ENCODE data around the gene TCEANC. TPM values are rescaled to one million over a fixed set of nuclear protein-coding genes. Genes with fewer than 3 reads are reported as not detected.
"Not testable (repeated sequence)": the region's sequence is repeated elsewhere in the genome, so short reads cannot be mapped to it uniquely, and the experiment has no call there.

TCEANC gene
- total and polyA plus RNA-seq, 2 donors (not counting 1 experiment from before 2014, with no cell fraction given): 2.3 to 7.3 TPM

GRCh38 chrX:13645464-13646153 is 7.3 kb upstream of the TCEANC start:
- no peaks in the 10 kb centered on the region for H3K9me3 ChIP-seq (ENCODE audit: control insufficient read depth, insufficient read depth, low read depth, low read length)
- H3K4me1 ChIP-seq (ENCODE audit: control insufficient read depth, extremely low read depth, insufficient read depth, low read length): peaks cover 8% of the 10 kb centered on the region
- H3K36me3 ChIP-seq (ENCODE audit: control insufficient read depth, insufficient read depth, low read length): no peaks in the 10 kb centered on the region
- no peak overlapping the region for H3K27ac ChIP-seq (ENCODE audit: insufficient read depth, low read length)
- no peak for DNase-seq (ENCODE audit: low read depth in 2 of 2)
- H3K4me3 ChIP-seq (replicated peaks in 1 of 4; ENCODE audit: control extremely low read depth in 1 of 4, insufficient read depth in 1 of 4, low read depth in 3 of 4, low read length in 4 of 4): no peak overlapping the region
- H2AFZ ChIP-seq (ENCODE audit: low read length): no peak overlapping the region
- TF ChIP-seq EZH2 (IDR thresholded peaks at IDR 0.05; ENCODE audit: low read length, missing control alignments) (no peak), CTCF (conservative IDR thresholded peaks at IDR 0.05 in 1 of 2, IDR thresholded peaks at IDR 0.05 in 1 of 2; ENCODE audit: low read depth in 1 of 2, low read length in 2 of 2) (no peak)
- H3K9ac ChIP-seq (ENCODE audit: insufficient read depth, low read length): no peak overlapping the region
- H3K27me3 ChIP-seq (ENCODE audit: control insufficient read depth, insufficient read depth, low read length): no peaks in the 10 kb centered on the region
- H4K20me1 ChIP-seq (ENCODE audit: control insufficient read depth, extremely low read depth, insufficient read depth, low read length): no peaks in the 10 kb centered on the region
- no peak overlapping the region for H3K4me2 ChIP-seq (ENCODE audit: extremely low read depth, insufficient read depth, low read length)
- H3K79me2 ChIP-seq (ENCODE audit: control insufficient read depth, insufficient read depth, low read length): no peaks in the 10 kb centered on the region

- peak; percentile 42 to 75 for DNase-seq (ENCODE audit: low read depth in 2 of 2)
- H3K79me2 ChIP-seq (ENCODE audit: control insufficient read depth, insufficient read depth, low read length): no peaks in the 10 kb centered on the region
- H3K27me3 ChIP-seq (ENCODE audit: control insufficient read depth, insufficient read depth, low read length): no peaks in the 10 kb centered on the region
- no peak overlapping the region for H3K27ac ChIP-seq (ENCODE audit: insufficient read depth, low read length)
- no peak overlapping the region for H3K4me2 ChIP-seq (ENCODE audit: extremely low read depth, insufficient read depth, low read length)
- no peak overlapping the region for H3K9ac ChIP-seq (ENCODE audit: insufficient read depth, low read length)
- H4K20me1 ChIP-seq (ENCODE audit: control insufficient read depth, extremely low read depth, insufficient read depth, low read length): no peaks in the 10 kb centered on the region
- no peak overlapping the region for H3K4me3 ChIP-seq (replicated peaks in 1 of 4; ENCODE audit: control extremely low read depth in 1 of 4, insufficient read depth in 1 of 4, low read depth in 3 of 4, low read length in 4 of 4)
- peaks cover 8% of the 10 kb centered on the region for H3K4me1 ChIP-seq (ENCODE audit: control insufficient read depth, extremely low read depth, insufficient read depth, low read length)
- TF ChIP-seq CTCF (conservative IDR thresholded peaks at IDR 0.05 in 1 of 2, IDR thresholded peaks at IDR 0.05 in 1 of 2; ENCODE audit: low read depth in 1 of 2, low read length in 2 of 2): peak; percentile 66 to 70
- TF ChIP-seq EZH2 (IDR thresholded peaks at IDR 0.05; ENCODE audit: low read length, missing control alignments): no peak
- H3K9me3 ChIP-seq (ENCODE audit: control insufficient read depth, insufficient read depth, low read depth, low read length): no peaks in the 10 kb centered on the region
- no peak overlapping the region for H2AFZ ChIP-seq (ENCODE audit: low read length)
- no peaks in the 10 kb centered on the region for H3K36me3 ChIP-seq (ENCODE audit: control insufficient read depth, insufficient read depth, low read length)
Measured at GRCh38 chrX:13646154-13646549, 6.8 kb upstream of the TCEANC start.

GRCh38 chrX:13647709-13648212 is 5.2 kb upstream of the TCEANC start:
- peak; percentile 79 to 91 for DNase-seq (ENCODE audit: low read depth in 2 of 2)
- peak overlapping the region; percentile 3 for H3K27ac ChIP-seq (ENCODE audit: insufficient read depth, low read length)
- H3K79me2 ChIP-seq (ENCODE audit: control insufficient read depth, insufficient read depth, low read length): no peaks in the 10 kb centered on the region
- H3K9me3 ChIP-seq (ENCODE audit: control insufficient read depth, insufficient read depth, low read depth, low read length): no peaks in the 10 kb centered on the region
- no peak overlapping the region for H2AFZ ChIP-seq (ENCODE audit: low read length)
- H3K36me3 ChIP-seq (ENCODE audit: control insufficient read depth, insufficient read depth, low read length): no peaks in the 10 kb centered on the region
- H4K20me1 ChIP-seq (ENCODE audit: control insufficient read depth, extremely low read depth, insufficient read depth, low read length): no peaks in the 10 kb centered on the region
- H3K4me3 ChIP-seq (replicated peaks in 1 of 4; ENCODE audit: control extremely low read depth in 1 of 4, insufficient read depth in 1 of 4, low read depth in 3 of 4, low read length in 4 of 4): no peak overlapping the region
- H3K9ac ChIP-seq (ENCODE audit: insufficient read depth, low read length): no peak overlapping the region
- TF ChIP-seq CTCF (conservative IDR thresholded peaks at IDR 0.05 in 1 of 2, IDR thresholded peaks at IDR 0.05 in 1 of 2; ENCODE audit: low read depth in 1 of 2, low read length in 2 of 2): no peak
- TF ChIP-seq EZH2 (IDR thresholded peaks at IDR 0.05; ENCODE audit: low read length, missing control alignments): no peak
- no peaks in the 10 kb centered on the region for H3K27me3 ChIP-seq (ENCODE audit: control insufficient read depth, insufficient read depth, low read length)
- peak overlapping the region; percentile 1 for H3K4me2 ChIP-seq (ENCODE audit: extremely low read depth, insufficient read depth, low read length)
- peaks cover 8% of the 10 kb centered on the region for H3K4me1 ChIP-seq (ENCODE audit: control insufficient read depth, extremely low read depth, insufficient read depth, low read length)

- H3K36me3 ChIP-seq (ENCODE audit: control insufficient read depth, insufficient read depth, low read length); DNase-seq (ENCODE audit: low read depth in 2 of 2); H3K4me3 ChIP-seq (replicated peaks in 1 of 4; ENCODE audit: control extremely low read depth in 1 of 4, insufficient read depth in 1 of 4, low read depth in 3 of 4, low read length in 4 of 4); H3K27ac ChIP-seq (ENCODE audit: insufficient read depth, low read length); H2AFZ ChIP-seq (ENCODE audit: low read length); H3K79me2 ChIP-seq (ENCODE audit: control insufficient read depth, insufficient read depth, low read length); H3K4me2 ChIP-seq (ENCODE audit: extremely low read depth, insufficient read depth, low read length); H3K9me3 ChIP-seq (ENCODE audit: control insufficient read depth, insufficient read depth, low read depth, low read length); H4K20me1 ChIP-seq (ENCODE audit: control insufficient read depth, extremely low read depth, insufficient read depth, low read length); H3K9ac ChIP-seq (ENCODE audit: insufficient read depth, low read length); H3K27me3 ChIP-seq (ENCODE audit: control insufficient read depth, insufficient read depth, low read length); H3K4me1 ChIP-seq (ENCODE audit: control insufficient read depth, extremely low read depth, insufficient read depth, low read length): not testable (repeated sequence)
Measured at GRCh38 chrX:13648336-13648735, 4.6 kb upstream of the TCEANC start.

All from fibroblast of lung (primary cell).